Measurements from ENCODE around the gene PARD3B. TPM values are rescaled to one million over a fixed set of nuclear protein-coding genes. Genes with fewer than 3 reads are reported as not detected.

Gene PARD3B
- total and polyA plus RNA-seq, 10 of the 15 experiments (the other 5 are each of a cell fraction or from before 2014, with no cell fraction given): 0.01 to 0.54 (median 0.07) TPM; not detected in 7

DNA sequence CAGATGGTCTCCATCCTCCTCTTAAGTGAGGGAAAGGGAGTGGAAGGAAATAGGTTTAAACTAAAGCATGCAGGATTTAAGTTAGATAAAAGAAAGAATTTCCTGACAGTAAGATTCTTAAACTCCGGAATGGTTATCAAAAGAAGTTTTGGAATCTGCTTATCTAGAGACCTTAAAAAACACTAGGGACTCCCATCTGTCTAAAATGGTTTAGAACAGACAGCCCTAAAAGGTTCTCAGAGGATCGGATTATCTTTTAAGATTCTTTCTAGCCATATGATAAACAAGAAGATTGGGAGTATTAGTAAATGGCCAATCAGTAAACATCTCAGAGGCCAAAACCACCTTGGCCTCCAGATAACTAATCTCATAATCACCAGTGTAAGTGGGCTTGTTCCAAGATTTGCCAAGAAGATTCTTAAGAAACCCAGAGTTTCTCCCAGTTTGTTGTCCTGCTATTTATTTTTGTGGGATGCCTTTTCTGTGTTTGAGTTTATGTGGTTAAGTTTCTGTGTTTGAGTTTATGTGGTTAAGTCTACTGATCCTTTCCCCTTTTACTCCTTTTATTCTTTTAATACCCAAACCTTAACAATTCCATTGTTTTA lies 822.2 kb downstream of the PARD3B start:
- H3K4me3 ChIP-seq: no peak overlapping the region
- H2AFZ ChIP-seq (ENCODE audit: control insufficient read depth, low read depth, low read length): no peak overlapping the region
- no peak overlapping the region for H3K4me2 ChIP-seq (ENCODE audit: control insufficient read depth, insufficient read depth)
- H3K36me3 ChIP-seq (ENCODE audit: control insufficient read depth in 2 of 2, insufficient read depth in 2 of 2, low read length in 1 of 2): no peaks in the 10 kb centered on the region
- no peaks in the 10 kb centered on the region for H4K20me1 ChIP-seq (ENCODE audit: control insufficient read depth, insufficient read depth)
- POLR2A ChIA-PET: no interaction called here
- SMC1A ChIA-PET (ENCODE audit: uncharacterized antibody, unreplicated experiment): no interaction called here
- RAD21 ChIA-PET (ENCODE audit: unreplicated experiment): no interaction called here
- WGBS (ENCODE audit: insufficient coverage, insufficient replicate concordance, low lambda C conversion rate, missing lambda C conversion rate): 26% methylated on average over 2 of the region's 2 CpGs
- no peak overlapping the region for H3K27ac ChIP-seq (ENCODE audit: control insufficient read depth, insufficient read depth)
- TF ChIP-seq EP300 (IDR thresholded peaks at IDR 0.05; ENCODE audit: borderline replicate concordance in 1 of 2, control insufficient read depth in 1 of 2, low read depth in 2 of 2, low read length in 2 of 2) (no peak), CEBPB (IDR thresholded peaks at IDR 0.05; ENCODE audit: borderline replicate concordance in 1 of 2, low read depth in 2 of 2, low read length in 2 of 2) (no peak), ZNF207 (IDR thresholded peaks at IDR 0.05; ENCODE audit: borderline replicate concordance) (no peak)
- TF ChIP-seq, protein P1, sequence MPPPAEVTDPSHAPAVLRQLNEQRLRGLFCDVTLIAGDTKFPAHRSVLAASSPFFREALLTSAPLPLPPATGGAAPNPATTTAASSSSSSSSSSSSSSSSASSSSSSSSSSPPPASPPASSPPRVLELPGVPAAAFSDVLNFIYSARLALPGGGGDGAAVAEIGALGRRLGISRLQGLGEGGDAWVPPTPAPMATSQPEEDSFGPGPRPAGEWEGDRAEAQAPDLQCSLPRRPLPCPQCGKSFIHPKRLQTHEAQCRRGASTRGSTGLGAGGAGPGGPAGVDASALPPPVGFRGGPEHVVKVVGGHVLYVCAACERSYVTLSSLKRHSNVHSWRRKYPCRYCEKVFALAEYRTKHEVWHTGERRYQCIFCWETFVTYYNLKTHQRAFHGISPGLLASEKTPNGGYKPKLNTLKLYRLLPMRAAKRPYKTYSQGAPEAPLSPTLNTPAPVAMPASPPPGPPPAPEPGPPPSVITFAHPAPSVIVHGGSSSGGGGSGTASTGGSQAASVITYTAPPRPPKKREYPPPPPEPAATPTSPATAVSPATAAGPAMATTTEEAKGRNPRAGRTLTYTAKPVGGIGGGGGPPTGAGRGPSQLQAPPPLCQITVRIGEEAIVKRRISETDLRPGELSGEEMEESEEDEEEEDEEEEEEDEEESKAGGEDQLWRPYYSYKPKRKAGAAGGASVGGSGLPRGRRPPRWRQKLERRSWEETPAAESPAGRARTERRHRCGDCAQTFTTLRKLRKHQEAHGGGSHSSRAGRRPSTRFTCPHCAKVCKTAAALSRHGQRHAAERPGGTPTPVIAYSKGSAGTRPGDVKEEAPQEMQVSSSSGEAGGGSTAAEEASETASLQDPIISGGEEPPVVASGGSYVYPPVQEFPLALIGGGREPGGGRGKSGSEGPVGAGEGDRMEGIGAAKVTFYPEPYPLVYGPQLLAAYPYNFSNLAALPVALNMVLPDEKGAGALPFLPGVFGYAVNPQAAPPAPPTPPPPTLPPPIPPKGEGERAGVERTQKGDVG (CRISPR knock-in tag; IDR thresholded peaks at IDR 0.05): no peak
- in situ Hi-C loops (cut with MboI): no loop called here
- CTCF ChIA-PET: no interaction called here
- H3K27me3 ChIP-seq (replicated peaks in 1 of 2; ENCODE audit: control insufficient read depth in 2 of 2, insufficient read depth in 2 of 2, low read length in 1 of 2): 0 out of 4 replicates have a peak, but pooled peaks cover 0 to 2% of the 10 kb centered on the region in 2 experiments
- ATAC-seq: no peak
- H3K9ac ChIP-seq (ENCODE audit: control insufficient read depth, insufficient read depth, low read length): no peak overlapping the region
- no peak for FAIRE-seq
- no peaks in the 10 kb centered on the region for H3K79me2 ChIP-seq (ENCODE audit: control insufficient read depth, insufficient read depth, low read length)
- DNase-seq (ENCODE audit: low read depth, low spot score): no peak
- no peaks in the 10 kb centered on the region for H3K4me1 ChIP-seq (ENCODE audit: control insufficient read depth, insufficient read depth, low read length)
- no TSS peak for BruUV-seq (replicated peaks)
- intact Hi-C loops (cut with micrococcal nuclease; ENCODE audit: unreplicated experiment): no loop called here
- H3K9me3 ChIP-seq (replicated peaks; ENCODE audit: control insufficient read depth, insufficient read depth, low read length): no peaks in the 10 kb centered on the region
